WTC11 (cell line): ENCODE results near the gene TWIST2.

Experiments
- IRF1 ChIP-seq: sonication (generic); formaldehyde crosslinking; IDR thresholded peaks from 2 replicates; pipeline ENCODE4 v1.8.0; 2023; ENCODE audit warnings: missing genetic modification reagents
- TF ChIP-seq, protein P1 (sequence below): fragments of 200-600 bp; IDR thresholded peaks from 2 replicates; pipeline ENCODE4 v1.8.0; 2022; ENCODE audit warnings: antibody characterized with exemption

DNA sequence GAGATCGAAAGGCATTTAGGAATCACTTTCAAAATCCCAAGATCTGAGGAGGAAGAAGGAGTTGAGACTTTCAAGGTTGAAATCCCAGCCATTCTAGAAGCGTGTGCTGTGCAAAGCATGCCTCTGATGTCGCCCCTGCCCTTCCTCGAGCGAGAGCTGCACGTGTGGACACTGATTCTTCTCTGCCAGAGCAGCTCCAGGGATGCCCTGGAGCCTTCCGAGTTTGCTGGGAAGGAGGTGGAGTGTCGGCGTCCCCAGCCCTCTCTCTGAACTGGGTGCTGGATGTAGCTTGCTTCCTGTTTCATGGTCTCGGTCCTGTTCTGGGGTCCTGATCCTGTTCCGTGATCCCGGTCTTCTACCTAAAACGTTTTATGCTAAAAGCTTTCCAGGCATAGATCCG, 76.1 kb downstream of the TWIST2 start:
- TF ChIP-seq, protein P1, sequence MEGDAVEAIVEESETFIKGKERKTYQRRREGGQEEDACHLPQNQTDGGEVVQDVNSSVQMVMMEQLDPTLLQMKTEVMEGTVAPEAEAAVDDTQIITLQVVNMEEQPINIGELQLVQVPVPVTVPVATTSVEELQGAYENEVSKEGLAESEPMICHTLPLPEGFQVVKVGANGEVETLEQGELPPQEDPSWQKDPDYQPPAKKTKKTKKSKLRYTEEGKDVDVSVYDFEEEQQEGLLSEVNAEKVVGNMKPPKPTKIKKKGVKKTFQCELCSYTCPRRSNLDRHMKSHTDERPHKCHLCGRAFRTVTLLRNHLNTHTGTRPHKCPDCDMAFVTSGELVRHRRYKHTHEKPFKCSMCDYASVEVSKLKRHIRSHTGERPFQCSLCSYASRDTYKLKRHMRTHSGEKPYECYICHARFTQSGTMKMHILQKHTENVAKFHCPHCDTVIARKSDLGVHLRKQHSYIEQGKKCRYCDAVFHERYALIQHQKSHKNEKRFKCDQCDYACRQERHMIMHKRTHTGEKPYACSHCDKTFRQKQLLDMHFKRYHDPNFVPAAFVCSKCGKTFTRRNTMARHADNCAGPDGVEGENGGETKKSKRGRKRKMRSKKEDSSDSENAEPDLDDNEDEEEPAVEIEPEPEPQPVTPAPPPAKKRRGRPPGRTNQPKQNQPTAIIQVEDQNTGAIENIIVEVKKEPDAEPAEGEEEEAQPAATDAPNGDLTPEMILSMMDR, result no peak
- no peak for TF ChIP-seq IRF1 (CRISPR knock-in tag)
